Heart right ventricle (tissue), 16 donors: Measurements from ENCODE around the gene CDC45. TPM values are rescaled to one million over a fixed set of nuclear protein-coding genes. Genes with fewer than 3 reads are reported as not detected.

Experiments used
- ATAC-seq, 8 donors: fragments of 200-7000 bp; cut with Tn5 transposase; one replicate each; pipeline ENCODE4 v1.9.1; 2020; ENCODE audit warnings: mild to moderate bottlenecking in 8 of 8, moderate library complexity in 8 of 8, moderate number of reproducible peaks in 1 of 8
- DNase-seq, 2 donors: peaks; one replicate each; pipeline ENCODE4 v3.0.0-alpha.2; 2020
- H3K27ac ChIP-seq, 10 donors: fragments of 200-600 bp; sonication (generic) in 2 of 10; one replicate each; pipeline versions ENCODE4 v1.5.0 to v1.8.0; 2020 to 2022; ENCODE audit warnings: mild to moderate bottlenecking in 3 of 10
- H3K27me3 ChIP-seq, 7 donors: fragments of 200-600 bp; one replicate each; pipeline ENCODE4 v1.8.0; 2021 to 2022; ENCODE audit warnings: mild to moderate bottlenecking in 2 of 7
- H3K36me3 ChIP-seq, 9 donors: fragments of 200-600 bp; sonication (generic) in 1 of 9; one replicate each; pipeline versions ENCODE4 v1.5.0 to v1.8.0; 2020 to 2022; ENCODE audit warnings: mild to moderate bottlenecking in 2 of 9
- H3K4me1 ChIP-seq, 9 donors: fragments of 200-600 bp; sonication (generic) in 1 of 9; one replicate each; pipeline versions ENCODE4 v1.5.0 to v1.8.0; 2020 to 2022; ENCODE audit warnings: mild to moderate bottlenecking in 4 of 9
- H3K4me3 ChIP-seq, 10 donors: fragments of 200-600 bp; sonication (generic) in 2 of 10; one replicate each; pipeline versions ENCODE4 v1.5.0 to v1.8.0; 2020 to 2022; ENCODE audit warnings: mild to moderate bottlenecking in 7 of 10, moderate library complexity in 2 of 10
- H3K9me3 ChIP-seq, 11 donors: fragments of 200-600 bp in 10 of 11; sonication (generic) in 2 of 11; one replicate each; pipeline versions ENCODE4 v1.5.0 to v1.8.0; 2013 to 2022; ENCODE audit warnings: mild to moderate bottlenecking in 2 of 11, control low read depth in 1 of 11, moderate library complexity in 1 of 11
- CTCF ChIP-seq, 9 donors: fragments of 200-600 bp; sonication (generic) in 2 of 9; IDR thresholded peaks; one replicate each; pipeline versions ENCODE4 v1.5.0 to v1.8.0; 2021 to 2022; ENCODE audit warnings: antibody characterized with exemption in 9 of 9, mild to moderate bottlenecking in 5 of 9, moderate library complexity in 1 of 9
- WGBS, 2 donors: extraction: QIAGEN DNeasy Blood & Tissue Kit; methylation state at CpG; one replicate each; pipeline ENCODE4 v1.1.7; 2013; ENCODE audit warnings: inconsistent platforms in 1 of 2; 5-methylcytosine and 5-hydroxymethylcytosine counted together
- intact Hi-C, 10 donors: fragments of 100-400 bp; cut with DNase I; formaldehyde crosslinking; loops; one replicate each; pipeline versions ENCODE4 v1.11.1 to v1.14.2; 2022
- polyA plus RNA-seq, 2 donors: library from polyadenylated mRNA; stranded (reverse); fragments of 200-250 nt; gene quantifications; one replicate each; pipeline ENCODE4 v1.2.3, GENCODE V29; 2013
- total RNA-seq, 10 donors: library from RNA; stranded (reverse); fragmentation: NEBNext Ultra II Directional in 3 of 10; extraction: Animal tissue kit (Norgen Biotek cat#: 25700) in 3 of 10; gene quantifications; one replicate each; pipeline versions ENCODE4 v1.2.1 to v1.2.4, GENCODE V29; 2021 to 2023
- donor health status: Arrhythmogenic right ventricular cardiomyopathy.
- donor health status: ischemic (EF 13 %, LVEDD 7.1; RV severe dilation, severe dysfunction).
- donor health status: healthy with polysubstance abuse.
- donor health status: DM: no; HTN: yes; CAD: no.
- donor health status: DM: no; HTN: no; CAD: no.
- donor health status: ischemic (EF 25% LVEDD 6.9; RV normal size, moderate dysfunction).
- donor health status: ischemic (EF 25% LVEDD 5.7; RV mildly dilated, moderate dysfunction).
- donor health status: healthy.
- donor health status: DM: yes; HTN: yes; CAD: no.
- donor health status: Ischemic cardiomyopathy.
- donor health status: ischemic (EF 35%, LVEDD 5.7; RV mildly dilated, moderate dysfunction).
- donor health status: nonischemic (EF 11% LVEDD 7.7; RV severe dilation, severe dysfunction).
- donor health status: DM: yes; HTN: yes; CAD: no.
- donor health status: PGD.
- donor health status: ischemic (EF 29% LVEDD 5.4; RV normal size, mild dysfunction).
- donor health status: nonischemic (EF 23%, LVEDD 6.1; RV moderate dilation, normal function).

Gene CDC45
- total and polyA plus RNA-seq, 12 donors, result 0.15 to 3.4 (median 0.57) TPM; not detected in 4

- 65 to 69% methylated on average over 3 of the region's 3 CpGs for WGBS, 2 donors
- Histone ChIP-seq H3K27me3 (no peaks in the 10 kb centered on the region), H3K4me3 (no peak overlapping the region), H3K27ac (no peak overlapping the region), H3K4me1 (peaks cover 3 to 48% (median 31%) of the 10 kb centered on the region in 9 donors), H3K36me3 (peaks cover 0 to 52% (median 31%) of the 10 kb centered on the region in 9 donors), H3K9me3 (no peaks in the 10 kb centered on the region)
- no peak for TF ChIP-seq CTCF (IDR thresholded peaks at IDR 0.05)
- DNase-seq (no peak), ATAC-seq (no peak)
- intact Hi-C loops, result loop anchor here in 5 of 10 donors (5.0 to 10.0 kb wide), 7 partner anchors 39 to 331 kb away; partner anchors contain the start of genes HIRA (in 2 of the 5), MRPL40 (in 2 of the 5), CLTCL1 (in 1 of the 5) and ESS2 (in 1 of the 5)
Measured at GRCh38 chr22:19476023-19476422, 3.7 kb upstream of the CDC45 start.

- DNase-seq (no peak), ATAC-seq (no peak)
- peaks cover 3 to 48% (median 31%) of the 10 kb centered on the region in 9 donors for H3K4me1 ChIP-seq
- H3K9me3 ChIP-seq, result no peaks in the 10 kb centered on the region
- intact Hi-C loops, result loop anchor here in 6 of 10 donors (2.0 to 10.0 kb wide), 9 partner anchors 40 to 333 kb away; partner anchors contain the start of genes HIRA (in 3 of the 6), MRPL40 (in 2 of the 6), CLTCL1 (in 1 of the 6) and ESS2 (in 1 of the 6)
- peak overlapping the region in 9 of 10 donors; percentile 93 to 100 (median 98) for H3K27ac ChIP-seq
- no peaks in the 10 kb centered on the region for H3K27me3 ChIP-seq
- H3K4me3 ChIP-seq, result peak overlapping the region; percentile 58 to 95 (median 86)
- H3K36me3 ChIP-seq, result peaks cover 0 to 37% (median 17%) of the 10 kb centered on the region in 9 donors
- WGBS, 2 donors, result 24 to 32% methylated on average over 5 of the region's 5 CpGs
- peak in 5 of 9 donors; percentile 15 to 50 (median 39) for TF ChIP-seq CTCF (IDR thresholded peaks at IDR 0.05)
Measured at GRCh38 chr22:19477321-19478044, 2.2 kb upstream of the CDC45 start.

GRCh38 chr22:19478045-19478900 lies 1.4 kb upstream of the CDC45 start:
- no peak for TF ChIP-seq CTCF (IDR thresholded peaks at IDR 0.05)
- ATAC-seq, result no peak
- 1% methylated on average over 30 to 31 of the region's 31 CpGs for WGBS, 2 donors
- H3K27me3 ChIP-seq, result no peaks in the 10 kb centered on the region
- H3K36me3 ChIP-seq, result peaks cover 0 to 30% (median 15%) of the 10 kb centered on the region in 9 donors
- H3K4me1 ChIP-seq, result peaks cover 3 to 48% (median 31%) of the 10 kb centered on the region in 9 donors
- H3K27ac ChIP-seq, result peak overlapping the region; percentile 93 to 100 (median 98)
- peak overlapping the region; percentile 58 to 95 (median 86) for H3K4me3 ChIP-seq
- peak in 1 of 2 donors; percentile 16 for DNase-seq
- intact Hi-C loops, result loop anchor here in 6 of 10 donors (2.0 to 10.0 kb wide), 9 partner anchors 41 to 333 kb away; partner anchors contain the start of genes HIRA (in 3 of the 6), MRPL40 (in 2 of the 6), CLTCL1 (in 1 of the 6) and ESS2 (in 1 of the 6)
- H3K9me3 ChIP-seq, result no peaks in the 10 kb centered on the region
